ENCODE results near the gene EGLN3. TPM values are rescaled to one million over a fixed set of nuclear protein-coding genes. Genes with fewer than 3 reads are reported as not detected.

Gene EGLN3
- total and polyA plus RNA-seq, 2 donors from 2014 or later: 19.6 to 22.5 TPM

DNA sequence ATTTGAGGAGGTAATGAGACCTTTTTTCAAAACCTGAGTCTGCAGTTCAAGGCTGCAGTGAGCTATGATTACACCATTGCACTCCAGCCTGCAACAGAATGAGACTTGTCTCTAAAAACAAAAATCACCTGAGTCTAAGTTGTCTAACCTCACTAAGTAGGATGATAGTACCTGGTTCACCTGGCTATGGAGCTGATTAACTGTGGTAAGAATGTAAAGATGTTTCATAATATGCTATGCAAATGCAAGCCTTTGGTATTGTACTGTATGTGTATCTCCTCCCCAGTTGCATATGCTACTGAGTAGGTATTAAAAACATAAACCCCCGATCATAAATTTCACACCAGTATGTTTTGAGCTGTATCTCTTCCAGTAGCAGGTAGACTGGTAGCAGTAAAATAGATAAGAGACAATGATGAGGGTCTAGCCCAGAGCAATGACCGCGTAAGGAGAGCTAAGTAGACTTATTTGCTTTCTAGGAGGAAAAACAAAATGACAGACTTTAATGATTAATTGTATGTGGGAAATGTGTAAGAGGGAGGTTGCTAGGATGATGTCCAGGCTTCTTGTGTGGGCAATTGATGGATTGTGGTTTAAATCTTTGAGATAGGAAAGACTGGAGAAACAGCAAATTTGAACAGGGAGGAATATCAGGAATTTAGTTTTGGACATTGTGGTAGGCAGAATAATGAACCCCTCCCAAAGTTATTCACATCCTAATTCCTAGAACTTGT lies 41.6 kb upstream of the EGLN3 start:
- intact Hi-C loops (cut with DNase I): no loop called here
- Histone ChIP-seq H3K27me3 (ENCODE audit: control insufficient read depth, insufficient read depth, low read length) (no peaks in the 10 kb centered on the region), H3K4me3 (ENCODE audit: low read length in 3 of 3) (no peak overlapping the region), H3K27ac (ENCODE audit: low read depth in 2 of 2, low read length in 2 of 2) (no peak overlapping the region), H3K4me1 (ENCODE audit: control insufficient read depth in 2 of 3, insufficient read depth in 2 of 3, low read depth in 1 of 3, low read length in 3 of 3) (no peaks in the 10 kb centered on the region), H3K9me3 (ENCODE audit: control insufficient read depth in 2 of 3, insufficient read depth in 1 of 3, low read length in 3 of 3) (no peaks in the 10 kb centered on the region), H3K9ac (ENCODE audit: low read length in 3 of 3) (no peak overlapping the region), H3K36me3 (ENCODE audit: control insufficient read depth in 2 of 3, insufficient read depth in 3 of 3, low read length in 3 of 3) (no peaks in the 10 kb centered on the region)
- no peak for FAIRE-seq
- TF ChIP-seq, protein P1, sequence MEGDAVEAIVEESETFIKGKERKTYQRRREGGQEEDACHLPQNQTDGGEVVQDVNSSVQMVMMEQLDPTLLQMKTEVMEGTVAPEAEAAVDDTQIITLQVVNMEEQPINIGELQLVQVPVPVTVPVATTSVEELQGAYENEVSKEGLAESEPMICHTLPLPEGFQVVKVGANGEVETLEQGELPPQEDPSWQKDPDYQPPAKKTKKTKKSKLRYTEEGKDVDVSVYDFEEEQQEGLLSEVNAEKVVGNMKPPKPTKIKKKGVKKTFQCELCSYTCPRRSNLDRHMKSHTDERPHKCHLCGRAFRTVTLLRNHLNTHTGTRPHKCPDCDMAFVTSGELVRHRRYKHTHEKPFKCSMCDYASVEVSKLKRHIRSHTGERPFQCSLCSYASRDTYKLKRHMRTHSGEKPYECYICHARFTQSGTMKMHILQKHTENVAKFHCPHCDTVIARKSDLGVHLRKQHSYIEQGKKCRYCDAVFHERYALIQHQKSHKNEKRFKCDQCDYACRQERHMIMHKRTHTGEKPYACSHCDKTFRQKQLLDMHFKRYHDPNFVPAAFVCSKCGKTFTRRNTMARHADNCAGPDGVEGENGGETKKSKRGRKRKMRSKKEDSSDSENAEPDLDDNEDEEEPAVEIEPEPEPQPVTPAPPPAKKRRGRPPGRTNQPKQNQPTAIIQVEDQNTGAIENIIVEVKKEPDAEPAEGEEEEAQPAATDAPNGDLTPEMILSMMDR (IDR thresholded peaks at IDR 0.05; ENCODE audit: borderline replicate concordance, extremely low read depth, insufficient read depth): no peak
- no peak for DNase-seq

DNA sequence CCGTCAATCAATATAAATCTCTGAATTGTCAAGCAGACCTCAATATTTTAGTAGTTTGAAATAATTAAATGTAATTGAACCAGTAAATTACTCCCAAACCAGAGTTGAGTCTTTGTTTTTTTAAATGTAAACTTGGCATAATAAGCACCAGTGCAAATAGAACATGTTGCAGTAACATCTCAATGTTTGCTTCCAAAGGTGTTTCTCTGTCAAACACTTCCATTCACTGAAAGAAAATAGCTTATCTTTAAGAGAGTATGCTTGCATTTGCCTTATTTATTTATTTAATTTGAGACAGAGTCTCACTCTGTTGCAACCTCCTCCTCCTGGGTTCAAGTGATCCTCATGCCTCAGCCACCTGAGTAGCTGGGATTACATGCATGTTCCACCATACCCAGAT lies 39.9 kb upstream of the EGLN3 start:
- no peaks in the 10 kb centered on the region for H3K36me3 ChIP-seq (ENCODE audit: control insufficient read depth in 2 of 3, insufficient read depth in 3 of 3, low read length in 3 of 3)
- intact Hi-C loops (cut with DNase I): no loop called here

DNA sequence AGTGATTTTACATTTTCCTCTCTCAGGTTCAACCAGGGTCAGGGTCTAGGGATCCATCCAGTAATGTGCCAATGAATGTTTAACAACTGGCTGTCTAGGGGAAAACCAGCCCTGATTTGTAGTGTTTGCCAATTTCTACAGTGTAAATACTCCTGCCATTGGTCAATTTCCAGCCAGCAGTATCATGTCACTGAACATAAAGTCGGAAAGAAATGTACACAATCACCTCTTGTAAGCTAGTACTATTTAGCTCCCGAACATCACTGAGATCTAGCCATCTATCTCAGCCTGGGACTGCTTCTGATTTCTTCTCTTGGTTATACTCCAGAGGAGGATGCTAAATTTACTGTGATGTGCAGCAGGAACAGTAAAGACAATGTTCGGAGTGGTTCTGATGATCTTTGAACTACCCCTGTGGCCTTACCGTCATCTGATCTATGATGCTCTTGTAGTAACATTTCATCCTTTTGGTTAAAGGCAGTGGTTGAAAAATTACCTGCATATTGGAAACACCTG lies 36.7 kb upstream of the EGLN3 start:
- Histone ChIP-seq H3K27ac (ENCODE audit: low read depth in 2 of 2, low read length in 2 of 2) (no peak overlapping the region), H3K9ac (ENCODE audit: low read length in 3 of 3) (no peak overlapping the region), H3K4me1 (ENCODE audit: control insufficient read depth in 2 of 3, insufficient read depth in 2 of 3, low read depth in 1 of 3, low read length in 3 of 3) (no peaks in the 10 kb centered on the region), H3K9me3 (ENCODE audit: control insufficient read depth in 2 of 3, insufficient read depth in 1 of 3, low read length in 3 of 3) (peaks cover 0 to 4% (median 0%) of the 10 kb centered on the region in 3 donors), H3K36me3 (ENCODE audit: control insufficient read depth in 2 of 3, insufficient read depth in 3 of 3, low read length in 3 of 3) (no peaks in the 10 kb centered on the region), H3K27me3 (ENCODE audit: control insufficient read depth, insufficient read depth, low read length) (no peaks in the 10 kb centered on the region), H3K4me3 (ENCODE audit: low read length in 3 of 3) (no peak overlapping the region)
- FAIRE-seq (no peak), DNase-seq (no peak)
- intact Hi-C loops (cut with DNase I): no loop called here
- TF ChIP-seq, protein P1 (IDR thresholded peaks at IDR 0.05; ENCODE audit: borderline replicate concordance, extremely low read depth, insufficient read depth): no peak

More for the DNA sequence above, 39.9 kb upstream of the EGLN3 start:
- no peak overlapping the region for H3K9ac ChIP-seq (ENCODE audit: low read length in 3 of 3)
- H3K4me3 ChIP-seq (ENCODE audit: low read length in 3 of 3): no peak overlapping the region
- H3K9me3 ChIP-seq (ENCODE audit: control insufficient read depth in 2 of 3, insufficient read depth in 1 of 3, low read length in 3 of 3): no peaks in the 10 kb centered on the region
- TF ChIP-seq, protein P1 (IDR thresholded peaks at IDR 0.05; ENCODE audit: borderline replicate concordance, extremely low read depth, insufficient read depth): no peak
- no peak overlapping the region for H3K27ac ChIP-seq (ENCODE audit: low read depth in 2 of 2, low read length in 2 of 2)
- FAIRE-seq (no peak), DNase-seq (no peak)
- no peaks in the 10 kb centered on the region for H3K4me1 ChIP-seq (ENCODE audit: control insufficient read depth in 2 of 3, insufficient read depth in 2 of 3, low read depth in 1 of 3, low read length in 3 of 3)
- H3K27me3 ChIP-seq (ENCODE audit: control insufficient read depth, insufficient read depth, low read length): no peaks in the 10 kb centered on the region
